Hepatic stellate cell (primary cell): ENCODE data around the gene NR4A3.
"Not testable (repeated sequence)": the region's sequence is repeated elsewhere in the genome, so short reads cannot be mapped to it uniquely, and the experiment has no call there.

Experiments
- DNase-seq: peaks from one replicate; pipeline ENCODE4 v3.0.0; 2011; ENCODE audit warnings: low spot score

NR4A3 gene

DNA sequence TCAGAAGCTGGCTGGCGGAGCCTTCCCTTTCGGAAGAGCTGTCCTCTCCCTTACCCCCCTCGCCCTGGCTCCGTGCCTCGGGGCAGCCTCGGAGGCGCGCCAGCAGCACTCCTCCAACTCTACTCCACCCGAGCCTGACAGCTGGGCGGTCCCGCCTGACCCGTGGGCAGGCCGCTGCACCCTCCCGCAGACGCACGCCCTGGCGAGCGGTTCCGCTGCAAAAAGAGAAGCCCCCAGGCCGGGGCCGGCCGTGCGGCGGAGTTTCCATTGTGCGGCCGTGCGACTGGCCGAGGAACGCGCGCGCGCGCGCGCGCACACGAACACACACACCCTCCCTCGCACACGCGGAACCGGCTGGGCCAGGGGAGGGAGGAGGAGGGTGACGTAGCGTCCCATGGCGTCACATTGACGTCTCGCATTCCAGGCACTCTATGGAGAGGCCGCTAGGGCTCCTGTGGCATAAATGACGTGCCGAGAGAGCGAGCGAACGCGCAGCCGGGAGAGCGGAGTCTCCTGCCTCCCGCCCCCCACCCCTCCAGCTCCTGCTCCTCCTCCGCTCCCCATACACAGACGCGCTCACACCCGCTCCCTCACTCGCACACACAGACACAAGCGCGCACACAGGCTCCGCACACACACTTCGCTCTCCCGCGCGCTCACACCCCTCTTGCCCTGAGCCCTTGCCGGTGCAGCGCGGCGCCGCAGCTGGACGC lies at the start of gene NR4A3:
TSS of gene NR4A3 (plus strand) at position 490 of the 713 bp plus-strand sequence. CDS start 6,158 bp downstream, outside the sequence.
- DNase-seq = peak; percentile 96

DNA sequence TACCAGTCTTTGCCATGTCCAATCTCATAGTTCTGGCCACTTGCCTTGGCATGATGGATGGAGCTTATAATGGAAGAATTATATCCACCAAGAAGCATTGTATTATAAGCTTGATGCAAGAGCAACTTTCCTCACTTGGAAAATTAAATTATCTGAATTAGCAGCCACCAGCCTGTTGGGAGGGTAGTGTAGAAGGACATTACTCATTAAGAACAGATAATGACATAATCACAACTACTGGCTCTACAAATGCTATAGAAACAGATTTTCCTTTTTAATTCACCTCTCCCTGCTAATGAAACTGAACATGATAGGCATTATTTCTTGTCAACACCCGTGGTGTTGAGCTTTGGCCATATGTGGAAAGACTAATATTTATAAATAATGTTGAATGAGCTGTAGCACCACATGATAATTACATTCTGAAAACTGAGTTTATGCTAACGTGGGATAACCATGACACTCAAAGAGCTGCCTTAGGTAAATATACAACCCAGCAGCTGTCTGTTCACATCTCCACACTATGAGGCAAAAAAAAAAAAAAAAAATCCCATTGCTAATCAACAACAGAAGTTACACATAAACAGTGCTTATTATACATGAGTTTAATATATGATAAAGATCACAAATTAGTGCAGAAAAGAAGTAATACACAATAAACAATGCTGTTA lies 48.1 kb upstream of the NR4A3 start:
- DNase-seq = no peak

DNA sequence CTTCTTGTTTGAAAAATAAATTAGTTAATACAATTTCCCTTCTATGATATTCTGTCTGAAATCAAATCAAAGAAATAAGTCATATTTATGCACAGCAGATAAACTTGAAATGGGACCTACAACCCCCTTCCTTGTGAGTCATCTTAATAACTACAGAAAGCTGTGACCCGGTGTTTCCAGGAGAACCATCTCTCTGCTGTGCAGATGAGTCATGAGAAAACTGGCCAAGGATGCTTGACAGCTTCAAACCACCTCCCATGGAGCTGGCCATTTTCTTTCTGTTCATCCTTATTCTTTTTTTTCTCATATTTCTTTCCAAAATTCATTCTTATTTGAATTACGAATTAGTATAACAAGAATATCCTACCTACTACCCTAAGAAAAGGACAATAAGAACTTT lies 43.4 kb upstream of the NR4A3 start:
- DNase-seq = peak; percentile 5

DNA sequence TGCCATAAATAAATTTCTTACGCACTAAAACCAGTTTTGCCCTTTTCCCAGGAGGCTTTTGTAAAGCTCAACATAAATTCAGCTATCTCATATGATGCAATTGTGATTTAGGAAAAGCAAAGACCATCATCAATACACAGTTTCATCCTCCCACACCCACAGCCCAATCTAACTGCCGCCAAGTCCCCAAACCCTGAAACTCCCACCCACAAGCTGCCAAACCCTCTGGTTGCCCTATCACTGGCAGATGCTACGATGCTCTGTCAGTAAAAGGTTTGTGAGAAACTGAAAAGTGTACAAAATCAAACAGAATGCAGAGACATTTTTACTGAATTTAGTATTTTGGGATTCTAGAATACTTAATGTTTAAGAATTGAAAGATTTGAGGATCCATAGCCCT lies 42.8 kb upstream of the NR4A3 start:
- DNase-seq = no peak

DNA sequence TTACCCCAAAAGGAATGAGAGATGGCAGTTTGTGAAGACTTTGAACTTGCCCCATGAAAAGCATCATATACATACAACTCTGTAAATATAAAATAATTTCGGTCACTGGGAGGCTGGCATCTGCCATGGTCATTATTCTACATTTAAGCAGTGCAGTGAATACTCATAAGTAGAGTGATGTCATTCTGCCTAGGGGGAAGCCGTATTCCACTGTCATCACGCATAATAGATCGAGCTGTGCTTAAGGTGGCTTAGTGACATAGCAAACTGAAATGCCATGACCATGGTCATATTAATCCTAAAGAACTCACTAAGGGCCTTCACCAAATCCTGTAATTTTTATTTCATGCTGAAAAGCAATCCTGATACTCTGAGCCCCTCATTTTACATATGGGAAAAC lies 42.4 kb upstream of the NR4A3 start:
- no peak for DNase-seq

DNA sequence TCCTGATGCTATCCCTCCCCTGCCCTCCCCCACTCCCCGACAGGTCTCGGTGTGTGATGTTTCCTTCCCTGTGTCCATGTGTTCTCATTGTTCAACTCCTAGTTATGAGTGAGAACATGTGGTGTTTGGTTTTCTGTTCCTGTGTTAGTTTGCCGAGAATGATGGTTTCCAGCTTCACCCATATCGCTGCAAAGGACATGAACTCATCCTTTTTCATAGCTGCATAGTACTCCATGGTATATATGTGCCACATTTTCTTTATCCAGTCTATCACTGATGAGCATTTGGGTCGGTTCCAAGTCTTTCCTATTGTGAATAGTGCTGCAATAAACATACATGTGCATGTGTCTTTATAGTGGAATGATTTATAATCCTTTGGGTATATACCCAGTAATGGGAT lies 39.3 kb upstream of the NR4A3 start:
- not testable (repeated sequence) for DNase-seq

DNA sequence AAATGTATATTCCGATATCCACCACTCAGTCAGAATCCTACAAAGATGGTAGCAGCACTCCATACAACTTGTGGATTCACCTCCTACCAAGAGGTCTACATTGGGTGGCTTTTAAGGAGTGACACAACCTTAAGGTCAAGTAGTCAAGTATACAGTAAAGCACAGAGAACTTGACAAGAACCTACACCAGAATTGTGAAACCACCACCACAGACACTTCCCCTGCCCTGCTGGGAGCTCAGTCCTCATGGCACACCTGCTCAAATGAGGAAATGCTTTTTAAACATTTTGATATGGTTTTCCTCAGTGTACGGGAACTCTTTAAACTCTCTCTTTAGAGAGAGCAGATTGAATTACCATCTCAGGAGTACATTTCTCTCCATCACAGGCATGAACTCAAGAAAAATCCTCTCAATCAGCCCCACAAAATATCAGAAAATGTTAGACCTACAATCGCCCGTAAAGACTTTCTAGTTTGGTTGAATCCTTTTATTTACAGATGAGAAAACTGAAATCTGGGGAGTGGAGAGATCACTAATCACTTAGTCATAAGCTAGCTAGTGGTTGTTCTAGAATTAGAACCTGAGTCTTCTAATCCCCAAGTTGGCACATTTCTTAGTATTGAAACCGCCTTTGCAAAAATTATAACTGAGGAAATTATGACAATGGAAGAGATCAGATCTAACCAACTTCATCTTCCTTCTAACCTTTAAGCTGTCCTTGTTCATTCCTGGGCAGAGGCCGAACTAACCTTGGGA lies 38.5 kb upstream of the NR4A3 start:
- no peak for DNase-seq

DNA sequence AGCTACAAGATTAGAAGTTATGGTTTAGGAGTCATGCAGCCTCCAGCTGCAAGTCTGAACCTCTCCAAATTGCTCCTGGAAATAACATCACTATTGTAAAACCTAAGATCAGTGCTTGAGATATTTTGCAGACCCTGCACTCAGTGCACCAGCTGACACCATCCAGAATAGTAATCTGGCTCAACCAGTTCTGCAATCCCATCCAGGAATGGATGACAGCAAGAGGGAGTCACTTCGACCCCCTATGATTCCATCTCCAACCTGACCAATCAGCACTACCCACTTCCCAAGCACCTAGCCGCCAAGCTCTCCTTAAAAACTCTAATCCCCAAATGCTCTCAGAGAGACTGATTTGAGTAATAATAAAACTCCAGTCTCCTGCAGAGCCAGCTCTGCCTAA lies 37.9 kb upstream of the NR4A3 start:
- DNase-seq = no peak

DNA sequence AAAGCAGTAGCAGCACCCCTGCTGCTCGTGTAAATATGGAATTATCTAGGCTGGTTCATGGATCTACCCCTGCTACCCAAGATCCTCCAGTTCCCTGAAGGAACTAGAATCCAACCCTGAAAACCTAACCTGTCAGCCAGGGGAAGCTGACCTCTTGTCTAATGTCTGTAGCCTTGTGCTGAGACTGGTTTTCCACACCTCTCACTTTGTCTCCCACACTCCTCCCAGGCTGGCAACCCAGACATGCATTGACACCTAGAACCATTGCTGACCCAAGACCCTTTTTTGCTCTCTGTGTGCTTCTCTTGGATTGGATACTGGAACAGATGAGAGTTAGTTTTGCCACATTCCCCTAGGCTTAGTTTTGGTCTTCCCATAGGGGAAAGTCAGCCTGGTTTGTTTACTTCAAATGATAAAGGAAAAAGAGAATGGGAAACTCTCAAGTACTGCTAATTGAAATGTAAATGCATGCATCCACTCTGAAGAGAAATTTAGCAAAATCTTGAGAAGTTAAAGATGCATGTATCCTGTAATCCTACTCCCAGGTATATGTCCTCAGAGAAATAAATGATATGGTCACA lies 36.6 kb upstream of the NR4A3 start:
- no peak for DNase-seq

DNA sequence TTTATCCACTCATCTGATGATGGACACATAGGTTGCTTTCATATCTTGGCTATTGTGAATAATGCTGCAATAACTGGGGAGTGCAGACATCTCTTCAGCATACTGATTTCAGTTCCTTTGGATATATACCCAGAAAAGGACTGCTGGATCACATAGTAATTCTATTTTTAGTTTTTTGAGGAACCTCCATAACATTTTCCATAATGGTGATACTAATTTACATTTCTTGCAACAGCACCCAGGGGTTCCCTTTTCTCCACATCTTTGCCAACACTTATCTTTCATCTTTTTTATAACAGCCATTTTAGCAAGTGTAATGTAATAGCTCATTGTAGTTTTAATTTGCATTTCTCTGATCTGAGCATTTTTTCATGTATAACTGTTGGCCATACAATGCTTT lies 34.1 kb upstream of the NR4A3 start:
- no peak for DNase-seq

DNA sequence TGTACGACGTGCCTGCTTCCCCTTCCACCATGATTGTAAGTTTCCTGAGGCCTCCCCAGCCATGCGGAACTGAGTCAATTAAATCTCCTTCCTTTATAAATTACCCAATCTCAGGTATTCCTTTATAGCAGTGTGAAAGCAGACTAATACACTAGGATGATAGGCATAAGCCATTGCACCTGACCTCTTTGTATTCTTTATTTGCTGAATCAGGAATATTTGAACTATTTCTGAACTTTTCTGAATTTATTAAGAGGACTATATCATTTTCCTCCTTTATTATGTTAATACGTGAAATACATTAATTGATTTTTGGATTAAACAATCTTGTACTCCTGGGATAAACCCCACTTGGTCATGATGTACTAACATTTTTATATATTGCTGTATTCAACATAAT lies 28.2 kb upstream of the NR4A3 start:
- no peak for DNase-seq

DNA sequence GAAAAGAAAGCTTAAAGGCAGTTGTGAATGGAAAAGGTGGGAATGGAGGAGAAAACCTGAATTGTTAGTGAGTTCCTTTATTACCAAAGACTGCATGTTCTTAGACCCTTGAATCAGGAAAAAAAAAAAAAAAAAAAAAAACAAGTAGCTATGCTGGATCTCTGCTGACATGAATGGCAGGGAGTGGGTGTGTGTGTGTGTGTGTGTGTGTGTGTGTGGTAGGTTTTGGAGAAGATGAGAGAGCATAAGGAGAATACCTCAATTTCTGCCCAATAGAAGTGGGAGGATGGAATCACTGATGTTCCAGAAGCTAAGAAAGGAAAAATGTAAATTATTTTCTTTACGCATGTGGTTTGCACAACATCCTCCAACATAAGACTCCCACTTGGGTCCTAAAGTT lies 25.5 kb upstream of the NR4A3 start:
- DNase-seq = no peak

DNA sequence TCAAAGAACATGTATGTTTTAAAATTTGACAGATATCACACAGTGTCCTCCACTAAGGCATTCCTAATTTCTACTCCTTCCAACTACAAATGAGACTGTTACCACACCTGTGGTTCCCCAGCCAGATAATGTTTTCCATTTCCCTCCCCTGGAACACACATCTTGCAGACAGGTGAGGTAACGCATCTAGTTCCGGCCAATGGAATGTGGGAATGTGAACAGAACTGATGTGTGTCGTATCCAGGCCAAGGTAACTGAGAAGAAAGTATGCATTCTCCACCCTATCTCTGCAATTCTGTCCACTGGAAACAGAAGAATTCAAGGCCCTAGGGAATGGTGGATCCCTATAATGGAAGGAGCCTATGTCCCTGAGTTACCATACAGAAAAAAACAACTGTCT lies 19.9 kb upstream of the NR4A3 start:
- DNase-seq = no peak

DNA sequence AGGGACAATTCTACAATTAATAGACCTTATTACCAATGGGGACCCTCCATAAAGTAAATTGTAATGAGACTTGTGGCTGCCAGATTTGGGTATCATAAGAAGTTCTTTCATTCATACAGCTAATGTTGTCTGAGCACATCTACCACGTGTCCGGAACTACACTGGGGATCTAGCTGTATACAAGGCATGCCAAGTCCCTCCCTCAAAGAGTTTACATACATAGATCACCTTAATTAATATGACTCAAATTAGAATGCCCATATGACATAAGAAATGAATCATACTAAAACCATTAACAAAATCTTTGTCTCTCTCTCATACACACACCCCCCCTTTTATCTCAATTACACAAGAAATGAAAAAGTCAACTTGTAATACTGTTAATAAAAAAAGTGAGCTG lies 18.0 kb upstream of the NR4A3 start:
- no peak for DNase-seq

DNA sequence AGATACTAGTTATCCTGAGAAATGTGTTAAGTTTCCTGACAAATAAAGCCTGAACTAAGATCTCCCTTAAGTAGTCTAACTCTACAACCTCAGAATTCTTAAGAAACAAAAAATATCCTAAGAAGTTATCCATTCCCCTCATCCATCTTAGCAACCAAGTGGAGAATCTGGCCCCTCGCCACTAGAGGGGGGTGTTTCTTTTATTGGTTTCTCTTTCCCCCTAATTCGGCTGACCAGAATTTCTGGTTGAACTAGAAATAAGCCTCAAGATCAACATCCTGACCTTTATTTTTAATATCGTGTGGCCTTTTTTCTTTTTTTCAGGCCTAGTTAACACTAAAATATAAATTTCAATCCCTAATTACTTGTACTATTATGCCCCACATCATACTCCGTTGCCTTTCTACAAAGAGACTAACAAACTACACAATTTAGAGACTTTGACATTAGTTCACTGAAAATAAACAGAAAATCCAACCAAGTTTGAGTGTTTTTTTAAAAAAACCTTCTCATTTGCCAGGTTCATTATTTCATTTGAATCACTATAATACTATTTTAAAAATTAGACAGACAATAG lies 14.3 kb upstream of the NR4A3 start:
- DNase-seq = peak; percentile 52

DNA sequence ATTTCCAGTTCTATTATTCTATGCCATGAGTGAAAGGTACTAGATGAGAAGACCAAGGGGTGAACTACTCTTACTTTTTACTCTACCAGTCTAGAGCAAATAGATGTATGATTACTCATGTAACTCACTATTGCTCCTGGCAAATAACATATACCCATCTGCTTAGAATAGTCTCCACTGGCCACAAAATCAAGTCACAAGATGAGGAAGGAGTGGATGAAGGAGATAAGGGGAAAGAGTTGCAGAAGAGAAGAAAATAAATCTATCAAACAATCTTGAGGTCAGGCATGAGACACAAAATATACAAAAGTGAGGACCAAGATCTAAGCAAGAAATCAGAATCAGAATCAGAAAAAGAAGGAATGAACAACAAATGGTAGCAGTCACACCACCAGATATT lies 13.7 kb upstream of the NR4A3 start:
- no peak for DNase-seq

DNA sequence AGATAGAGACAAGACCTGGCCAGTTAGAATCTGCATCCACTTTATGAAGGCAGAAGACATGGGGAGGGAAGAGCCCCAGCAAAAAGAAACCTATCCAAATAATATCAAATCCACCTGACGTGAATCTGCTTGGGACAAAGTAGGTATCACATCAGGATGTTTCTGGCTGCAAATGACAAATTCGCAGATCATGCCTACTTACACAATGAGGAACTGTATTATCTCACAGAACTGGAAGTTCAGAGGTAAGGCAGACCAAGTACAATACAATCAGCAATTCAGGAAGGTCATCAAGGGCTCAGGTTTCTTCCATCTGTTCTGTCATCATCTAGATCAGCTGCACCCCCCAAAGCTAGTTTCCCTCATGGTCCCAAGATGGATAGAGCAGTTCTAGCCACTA lies 13.2 kb upstream of the NR4A3 start:
- no peak for DNase-seq

DNA sequence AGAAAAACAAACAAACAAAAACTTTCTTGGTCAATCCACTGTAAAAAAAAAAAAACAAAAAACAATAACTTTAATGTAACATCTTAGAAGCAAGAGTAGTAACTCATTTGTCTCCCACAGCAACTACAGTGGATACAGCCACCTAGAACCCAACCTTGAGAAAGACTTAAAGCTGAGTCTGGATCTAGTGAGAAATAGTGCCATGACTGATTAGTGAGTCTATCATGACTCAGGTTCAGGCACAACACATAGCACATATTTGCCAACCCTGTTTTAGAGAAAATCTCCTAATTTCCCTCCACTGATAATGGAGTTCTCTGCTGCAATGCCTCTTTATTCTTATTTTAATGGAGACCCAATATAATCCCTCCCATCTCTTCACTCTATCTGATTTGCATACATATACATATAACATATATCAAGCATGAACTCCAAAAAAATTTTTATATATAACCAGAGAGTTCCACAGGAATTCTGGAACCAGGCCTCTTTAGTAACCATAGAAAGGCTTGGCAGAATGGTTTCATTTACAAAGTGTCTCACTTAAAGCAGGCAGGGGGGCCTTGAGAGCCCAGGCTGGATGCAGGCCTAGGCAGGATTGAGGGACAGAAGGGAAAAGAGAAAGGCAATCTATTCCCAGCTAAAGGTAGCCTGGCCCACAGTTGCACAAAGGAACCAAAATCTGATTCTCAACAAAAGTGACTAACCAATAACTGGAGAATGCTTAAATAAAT lies 11.9 kb upstream of the NR4A3 start:
- DNase-seq = no peak

DNA sequence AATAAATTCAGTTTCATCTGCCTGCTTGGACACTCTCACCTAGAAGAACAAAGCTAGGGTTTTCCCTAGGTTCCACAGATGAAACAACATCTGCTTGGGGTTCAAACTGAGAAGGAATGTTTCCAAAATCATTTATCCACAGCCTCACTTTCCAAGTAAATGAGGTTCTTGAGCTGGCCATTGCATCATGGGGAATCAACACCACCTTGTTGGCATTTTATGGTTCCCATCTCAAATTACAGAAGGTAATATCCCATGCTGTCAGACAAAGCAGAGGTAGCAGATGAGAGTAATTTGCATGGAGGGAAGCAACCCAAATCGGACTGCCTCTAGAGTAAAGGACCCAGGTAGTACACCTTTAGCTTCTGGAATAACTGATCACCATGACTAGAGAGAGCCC lies 10.5 kb upstream of the NR4A3 start:
- no peak for DNase-seq

DNA sequence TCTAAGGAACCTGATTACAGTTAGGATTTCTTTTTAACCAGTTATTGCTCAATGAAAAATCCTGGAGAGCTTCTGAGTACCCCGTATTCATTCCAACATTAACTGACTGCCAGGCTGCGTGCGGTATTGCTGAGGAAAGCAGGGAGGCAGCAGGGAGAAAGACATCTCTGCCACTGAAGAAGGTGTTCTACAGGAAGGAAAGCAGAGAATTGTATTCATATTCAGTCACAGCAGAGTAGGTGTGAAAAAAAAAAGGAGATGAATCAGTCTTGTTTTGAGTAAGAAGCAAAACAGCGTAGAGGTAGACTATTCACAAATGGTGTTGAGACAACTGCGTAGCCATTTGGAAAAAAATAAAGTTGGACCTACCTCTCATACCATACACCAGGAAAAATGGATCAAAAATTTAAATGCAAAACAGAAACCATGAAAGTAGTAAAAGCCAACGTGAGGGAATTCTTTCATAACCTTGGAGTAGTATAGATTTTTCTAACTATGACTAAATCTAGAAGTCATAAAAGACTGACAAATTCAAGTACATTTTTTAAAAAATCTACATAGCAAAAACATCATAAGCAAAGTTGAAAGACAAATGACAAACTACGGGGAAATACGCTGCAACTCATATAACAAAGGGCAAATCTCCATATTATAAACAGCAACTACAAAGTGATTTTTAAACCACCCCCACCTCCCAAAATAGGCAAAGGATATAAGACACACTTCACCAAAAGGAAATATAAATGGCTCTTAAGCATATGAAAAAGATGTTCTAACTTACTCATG lies 9.9 kb upstream of the NR4A3 start:
- no peak for DNase-seq

DNA sequence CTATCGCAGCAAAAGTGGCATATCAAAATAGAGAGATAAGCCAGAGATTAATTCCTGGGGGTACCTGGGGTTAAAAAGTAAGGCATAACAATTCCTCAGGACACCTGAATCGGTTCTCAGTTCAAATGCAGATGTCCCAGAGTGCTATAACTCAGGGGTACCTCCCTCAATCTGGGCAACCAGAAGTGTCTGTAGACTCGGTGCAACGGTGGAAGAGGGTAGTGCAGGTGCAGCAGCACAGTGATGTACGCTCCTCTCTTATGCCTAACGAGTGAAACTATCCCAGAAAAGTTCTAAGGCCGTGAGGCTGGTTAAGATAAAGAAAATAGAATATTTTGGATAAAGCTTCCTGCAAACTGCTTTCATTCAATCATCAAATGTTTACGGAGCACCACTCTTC lies 7.9 kb upstream of the NR4A3 start:
- DNase-seq = no peak
